ENCODE results near the gene EYA3.

GRCh38 chr1:28115267-28115666 is 26.9 kb upstream of the EYA3 start:
- TF ChIP-seq, protein P1, sequence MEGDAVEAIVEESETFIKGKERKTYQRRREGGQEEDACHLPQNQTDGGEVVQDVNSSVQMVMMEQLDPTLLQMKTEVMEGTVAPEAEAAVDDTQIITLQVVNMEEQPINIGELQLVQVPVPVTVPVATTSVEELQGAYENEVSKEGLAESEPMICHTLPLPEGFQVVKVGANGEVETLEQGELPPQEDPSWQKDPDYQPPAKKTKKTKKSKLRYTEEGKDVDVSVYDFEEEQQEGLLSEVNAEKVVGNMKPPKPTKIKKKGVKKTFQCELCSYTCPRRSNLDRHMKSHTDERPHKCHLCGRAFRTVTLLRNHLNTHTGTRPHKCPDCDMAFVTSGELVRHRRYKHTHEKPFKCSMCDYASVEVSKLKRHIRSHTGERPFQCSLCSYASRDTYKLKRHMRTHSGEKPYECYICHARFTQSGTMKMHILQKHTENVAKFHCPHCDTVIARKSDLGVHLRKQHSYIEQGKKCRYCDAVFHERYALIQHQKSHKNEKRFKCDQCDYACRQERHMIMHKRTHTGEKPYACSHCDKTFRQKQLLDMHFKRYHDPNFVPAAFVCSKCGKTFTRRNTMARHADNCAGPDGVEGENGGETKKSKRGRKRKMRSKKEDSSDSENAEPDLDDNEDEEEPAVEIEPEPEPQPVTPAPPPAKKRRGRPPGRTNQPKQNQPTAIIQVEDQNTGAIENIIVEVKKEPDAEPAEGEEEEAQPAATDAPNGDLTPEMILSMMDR (IDR thresholded peaks at IDR 0.05) = no peak
- TF ChIP-seq POLR2A (IDR thresholded peaks at IDR 0.05) = no peak
- no peak for TF ChIP-seq POLR2AphosphoS5 (IDR thresholded peaks at IDR 0.05)
